GM18499 (cell line): Measurements from ENCODE around the gene ATXN1.

ENCODE experiments used
- ATAC-seq: cut with Tn5 transposase; IDR thresholded peaks from one replicate; pipeline ENCODE4 v1.9.1; 2021; ENCODE audit warnings: moderate number of reproducible peaks; ENCODE audit not compliant: insufficient read depth, unreplicated experiment

The ATXN1 gene

DNA sequence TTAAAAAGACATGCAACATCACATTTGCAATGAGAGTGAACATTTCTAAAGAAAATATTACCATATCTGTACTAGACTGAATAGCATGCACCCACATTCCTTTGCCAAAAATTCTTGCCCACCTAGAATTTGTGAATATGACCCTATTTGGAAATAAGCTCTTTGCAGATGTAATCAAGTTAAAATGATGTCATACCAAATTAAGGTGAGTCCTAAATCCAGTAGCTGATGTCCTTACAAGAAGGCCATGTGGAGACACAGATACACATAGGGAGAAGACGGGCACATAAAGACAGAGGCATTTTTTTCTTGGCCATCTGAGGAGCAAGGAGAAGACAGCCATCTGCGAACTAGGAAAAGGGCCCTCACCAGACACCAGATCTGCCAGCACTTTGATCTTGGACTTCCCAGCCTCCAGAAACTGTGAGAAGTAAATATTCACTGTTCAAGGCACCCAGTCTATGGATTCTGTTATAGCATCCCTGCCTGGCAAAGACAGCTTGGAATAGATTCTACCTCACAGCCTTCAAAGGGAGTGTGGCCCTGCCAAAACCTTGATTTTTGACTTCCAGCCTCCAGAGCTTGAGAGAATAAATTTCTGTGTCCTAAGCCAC lies 22.8 kb upstream of the ATXN1 start:
- no peak for ATAC-seq

DNA sequence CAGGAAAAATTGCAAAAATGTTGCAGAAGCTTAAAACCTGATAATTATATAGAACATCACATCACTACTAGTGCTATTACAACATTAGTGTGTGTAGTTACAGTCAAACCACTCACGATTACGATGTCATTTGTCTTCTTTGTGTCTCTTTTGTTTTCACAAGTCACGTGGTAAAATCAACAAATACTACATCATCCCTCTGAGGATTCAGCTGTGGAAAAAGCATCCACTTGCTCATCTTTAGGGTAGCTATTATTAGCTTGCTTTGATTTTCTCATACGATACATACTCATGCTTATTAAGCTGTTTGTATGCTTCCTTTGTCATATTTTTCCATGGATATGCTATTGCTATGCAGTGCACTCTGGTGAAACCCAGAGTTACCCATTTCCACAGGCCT lies 22.2 kb upstream of the ATXN1 start:
- ATAC-seq = no peak

DNA sequence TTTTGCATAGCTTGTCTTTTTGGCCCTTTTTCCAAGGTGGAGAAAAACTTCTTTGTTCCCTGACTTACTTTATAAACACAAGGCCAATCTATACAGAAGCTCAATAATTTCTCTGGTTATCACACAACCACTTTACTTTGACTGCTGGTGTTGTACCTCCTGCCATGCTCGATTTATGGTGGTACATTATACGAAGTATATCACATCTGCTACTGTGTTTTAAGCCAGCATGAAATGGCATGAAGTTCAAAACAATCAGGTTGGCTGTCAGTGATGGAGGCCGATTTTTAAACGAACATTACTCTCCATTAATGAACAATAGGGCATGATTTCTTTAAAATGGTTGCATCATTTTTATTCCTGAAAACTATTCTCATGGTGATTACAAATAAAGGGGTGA lies 21.0 kb upstream of the ATXN1 start:
- ATAC-seq = no peak

DNA sequence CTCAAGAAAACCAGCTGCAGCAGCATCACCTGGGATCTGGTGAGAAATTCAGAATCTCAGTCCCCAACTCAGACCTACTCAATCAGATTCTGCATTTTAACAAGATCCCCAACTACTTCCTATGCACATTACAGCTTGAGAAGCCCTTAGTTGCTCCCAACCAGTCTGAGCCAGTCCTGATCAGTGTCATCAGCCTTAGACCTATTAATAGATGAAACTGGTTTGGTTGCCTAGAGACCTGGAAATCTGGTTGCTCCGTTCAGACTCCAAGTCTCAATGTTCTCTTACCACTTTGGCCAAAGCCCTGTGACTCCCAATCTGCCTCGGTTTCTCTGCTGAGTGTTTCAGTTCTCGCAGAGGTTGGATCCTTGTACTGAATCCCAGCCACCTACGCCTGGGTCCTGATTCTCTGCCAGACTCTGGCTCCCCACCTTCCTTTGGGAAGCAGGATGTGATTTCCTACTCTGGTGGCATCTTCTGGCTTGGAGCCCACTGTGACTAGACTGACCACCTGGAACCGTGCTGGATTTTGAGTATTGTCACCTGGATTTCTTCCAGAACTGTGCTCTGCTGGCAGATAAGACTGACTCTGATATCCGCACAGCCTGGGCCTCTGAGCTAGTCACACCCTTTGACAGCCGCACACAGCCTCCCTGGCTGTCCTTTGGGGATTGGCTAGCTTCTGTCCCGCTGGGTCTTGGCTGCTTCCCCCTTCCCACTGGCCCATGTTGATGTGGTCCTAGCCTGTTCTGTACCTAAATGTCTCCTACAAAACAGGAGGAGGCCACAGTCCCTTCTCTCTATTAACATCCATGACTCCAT lies 20.3 kb upstream of the ATXN1 start:
- no peak for ATAC-seq

DNA sequence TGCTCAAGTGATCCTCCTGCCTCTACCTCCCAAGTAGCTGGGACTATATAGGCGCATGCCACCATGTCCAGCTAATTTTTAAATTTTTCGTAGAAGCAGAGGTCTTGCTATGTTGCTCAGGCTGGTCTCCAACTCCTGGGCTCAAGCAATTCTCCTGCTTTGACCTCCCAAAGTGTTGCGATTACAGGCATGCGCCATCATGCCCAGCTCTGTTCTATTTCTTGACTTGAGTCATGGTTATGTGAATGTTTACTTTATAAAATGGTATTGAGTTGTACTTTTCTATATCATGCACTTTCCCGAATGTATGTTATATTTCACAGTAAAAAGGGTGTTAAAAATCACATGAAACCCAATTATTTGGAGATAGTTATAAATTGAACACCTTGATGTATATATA lies 17.3 kb upstream of the ATXN1 start:
- ATAC-seq = no peak

DNA sequence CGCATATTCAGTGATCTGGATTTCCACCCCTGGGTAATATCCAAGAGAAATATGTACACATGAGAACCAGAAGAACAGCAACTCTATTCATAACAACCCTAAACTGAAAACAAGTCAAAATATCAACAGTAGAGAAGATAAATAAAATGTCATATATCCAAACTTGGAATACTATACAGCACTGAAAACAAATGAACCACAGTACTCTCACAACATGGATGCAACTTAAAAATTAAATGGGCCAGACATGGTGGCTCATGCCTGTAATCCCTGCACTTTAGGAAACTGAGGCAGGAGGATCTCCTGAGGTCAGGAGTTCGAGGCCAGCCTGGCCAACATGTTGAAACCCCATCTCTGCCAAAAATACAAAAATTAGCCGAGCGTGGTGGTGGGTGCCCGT lies 16.5 kb upstream of the ATXN1 start:
- ATAC-seq = no peak

DNA sequence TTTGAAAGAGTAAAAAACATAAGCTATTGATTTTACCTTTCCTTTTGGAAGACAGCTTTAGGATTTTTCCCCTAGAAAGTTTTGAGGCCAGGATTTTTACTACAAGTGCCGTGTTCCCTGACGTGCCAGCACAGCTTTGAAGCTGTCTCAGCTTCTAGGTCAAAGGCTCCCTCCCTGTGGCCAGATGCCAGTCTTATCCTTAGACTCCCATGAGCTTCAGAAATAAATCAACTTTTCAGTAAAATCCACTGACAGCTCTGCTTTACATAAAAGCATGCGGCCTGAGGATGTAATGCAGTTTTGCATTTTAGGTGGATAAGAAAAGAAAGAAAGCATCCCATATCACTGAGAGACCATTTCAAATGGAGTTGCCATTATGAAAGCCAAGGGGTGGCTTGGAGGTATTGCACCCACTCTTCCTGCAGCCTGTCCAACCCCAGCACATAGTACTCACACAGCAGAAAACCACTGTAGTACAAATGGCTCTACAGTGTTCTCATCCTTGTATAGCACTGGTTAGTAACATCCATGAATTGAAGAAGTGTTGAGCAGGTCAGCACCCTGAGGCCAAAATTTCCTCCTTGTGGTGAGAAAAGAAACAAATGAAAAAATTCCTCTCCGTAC lies 15.2 kb upstream of the ATXN1 start:
- ATAC-seq = no peak

DNA sequence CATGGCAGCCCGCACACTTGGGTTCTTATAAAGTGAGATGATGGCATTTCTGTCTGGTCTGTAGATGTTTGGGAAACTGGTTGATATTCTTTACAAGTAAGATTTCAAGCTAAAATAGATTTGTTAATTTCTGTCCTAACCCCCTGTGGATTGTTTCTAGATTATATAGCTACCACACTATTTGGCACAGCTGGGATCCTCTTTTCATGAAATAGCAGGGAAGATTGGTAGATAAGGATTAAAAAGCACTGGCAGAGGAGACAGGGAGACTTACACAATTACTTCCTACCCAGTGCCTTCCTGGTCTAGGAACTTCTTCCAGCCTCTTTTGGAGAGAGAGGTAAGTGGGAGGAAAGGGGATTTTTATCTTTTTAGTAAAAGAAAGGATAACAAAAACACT lies 13.2 kb upstream of the ATXN1 start:
- no peak for ATAC-seq

DNA sequence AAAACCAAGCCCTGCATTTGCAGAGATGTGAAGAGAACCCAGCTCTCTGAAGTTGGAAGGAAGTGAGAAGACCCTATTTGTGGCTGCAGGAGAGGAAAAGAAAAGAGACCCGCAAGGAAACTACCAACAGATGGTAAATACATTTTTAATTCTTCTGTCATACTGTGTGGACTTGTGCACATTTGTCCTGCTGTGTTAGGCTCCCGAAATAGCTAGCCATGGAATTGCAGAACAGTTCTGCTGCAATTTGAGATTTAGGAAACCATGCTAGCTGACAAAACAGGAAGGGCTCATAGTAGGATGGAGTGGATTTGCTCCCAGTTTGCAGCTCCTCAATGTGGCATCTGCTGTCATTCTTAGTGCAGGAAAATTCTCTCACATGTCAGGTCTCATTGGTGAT lies 12.1 kb upstream of the ATXN1 start:
- ATAC-seq = no peak

DNA sequence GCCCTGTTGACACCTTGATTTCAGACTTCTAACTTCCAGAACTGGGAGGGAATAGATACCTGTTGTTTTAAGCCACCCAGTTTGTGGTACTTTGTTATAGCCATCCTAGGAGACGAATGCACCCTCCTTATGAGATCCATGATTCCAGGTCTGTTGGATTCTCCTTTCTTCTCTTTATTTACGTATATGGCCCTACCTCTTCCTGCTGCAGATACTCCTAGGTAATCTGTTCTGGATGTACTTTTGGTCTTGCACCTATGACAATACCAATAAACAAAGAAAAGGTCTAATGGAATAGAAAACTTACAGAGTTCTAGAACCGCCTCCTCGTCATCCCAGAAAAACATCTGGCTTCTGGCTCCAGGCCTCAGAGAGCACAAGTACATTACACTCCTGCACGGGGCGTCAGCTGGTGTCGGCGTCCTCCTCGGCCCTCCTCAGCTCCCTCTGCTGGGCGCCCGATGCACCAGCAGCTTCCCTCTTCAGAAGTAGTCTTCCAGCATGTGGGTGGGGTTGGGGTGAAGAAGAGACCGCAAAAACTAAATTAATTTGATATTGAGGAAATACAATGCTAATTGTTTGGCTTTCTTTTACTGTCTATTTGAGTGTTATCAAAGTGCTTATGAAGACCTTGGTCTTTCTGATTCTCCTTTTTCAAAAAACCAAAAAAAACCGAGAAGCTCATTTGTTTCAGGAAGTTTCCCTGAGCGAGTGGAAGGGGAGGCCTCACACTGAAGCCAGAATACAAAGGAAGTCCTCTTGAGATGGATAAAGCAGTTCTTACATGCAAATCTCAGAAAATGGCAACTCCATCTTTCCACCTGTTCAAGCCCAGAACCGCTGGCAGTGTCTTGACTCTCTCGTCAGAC lies 9.7 kb upstream of the ATXN1 start:
- ATAC-seq = no peak

DNA sequence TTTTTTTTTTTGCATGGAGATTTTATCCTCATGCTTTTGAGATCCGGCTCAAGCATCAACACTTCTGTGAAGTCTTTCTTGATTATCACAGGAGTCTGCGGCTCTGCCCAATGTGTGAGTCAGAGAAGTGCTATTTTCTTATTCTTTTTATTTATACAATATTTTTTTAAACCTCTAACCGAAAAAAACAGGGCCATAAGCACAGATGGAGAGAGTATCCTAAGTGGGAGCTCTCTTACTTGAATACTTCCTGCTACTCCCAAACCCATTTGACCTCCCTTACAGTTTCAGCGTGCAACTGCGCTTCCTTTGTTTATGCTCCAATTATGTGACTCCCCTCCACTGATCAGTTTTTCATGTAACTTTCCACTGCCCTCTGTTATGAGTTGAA lies 8.7 kb upstream of the ATXN1 start:
- no peak for ATAC-seq

DNA sequence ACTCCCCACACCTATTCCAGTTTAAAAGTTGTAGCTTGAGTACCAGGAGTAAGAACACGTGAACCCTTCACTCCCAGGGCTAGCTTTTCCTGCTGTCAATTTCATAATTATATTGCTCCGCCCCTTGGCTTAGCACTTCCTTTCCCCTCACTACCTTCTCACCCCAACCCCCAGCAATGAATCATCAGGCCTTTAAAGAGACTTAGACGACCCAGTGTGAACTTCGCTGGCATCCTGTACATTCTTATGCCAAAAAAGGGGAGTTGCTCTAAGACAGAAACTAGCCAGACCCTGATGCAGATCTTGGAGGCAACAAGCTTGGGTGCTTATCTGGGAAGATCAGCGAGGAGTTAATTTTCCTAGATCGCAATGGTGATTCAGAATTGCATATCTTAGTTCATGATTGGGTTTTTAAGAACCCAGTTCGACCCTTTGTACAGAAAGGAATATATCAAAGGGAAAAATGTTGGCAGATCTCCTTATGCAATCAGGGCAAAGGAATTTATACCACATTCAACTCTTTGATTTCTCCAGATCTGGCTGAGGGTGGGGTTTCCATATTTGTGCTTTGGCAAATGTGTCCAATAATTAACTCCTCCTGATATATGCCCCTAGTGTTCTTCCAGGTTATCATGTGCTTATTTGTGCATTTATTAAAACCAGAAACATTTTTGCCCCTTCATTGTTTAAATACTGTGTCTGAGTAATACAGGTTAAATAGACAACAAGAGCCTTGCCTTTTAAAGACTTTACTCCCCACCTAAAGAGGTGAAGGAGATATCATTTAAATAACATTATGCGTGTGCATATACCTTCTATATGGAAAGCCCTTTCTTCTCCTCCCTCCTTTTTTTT lies 8.1 kb upstream of the ATXN1 start:
- no peak for ATAC-seq

DNA sequence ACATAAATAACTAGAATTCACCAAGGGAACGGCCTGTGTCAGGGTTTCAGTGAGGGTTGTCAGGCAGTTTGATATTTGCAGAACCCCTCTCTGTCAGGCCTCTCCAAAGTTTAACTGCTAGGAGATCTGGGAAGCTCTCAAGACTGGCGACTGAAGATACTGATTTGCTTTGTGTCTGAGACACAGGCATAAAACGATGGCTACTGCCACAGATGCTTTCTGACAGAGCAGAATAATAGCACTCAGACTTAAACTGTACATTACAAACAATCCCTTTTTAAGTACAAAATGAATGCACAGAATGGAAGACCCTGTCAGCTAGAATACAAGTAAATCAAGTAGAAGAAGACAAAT lies 7.2 kb upstream of the ATXN1 start:
- ATAC-seq = no peak

DNA sequence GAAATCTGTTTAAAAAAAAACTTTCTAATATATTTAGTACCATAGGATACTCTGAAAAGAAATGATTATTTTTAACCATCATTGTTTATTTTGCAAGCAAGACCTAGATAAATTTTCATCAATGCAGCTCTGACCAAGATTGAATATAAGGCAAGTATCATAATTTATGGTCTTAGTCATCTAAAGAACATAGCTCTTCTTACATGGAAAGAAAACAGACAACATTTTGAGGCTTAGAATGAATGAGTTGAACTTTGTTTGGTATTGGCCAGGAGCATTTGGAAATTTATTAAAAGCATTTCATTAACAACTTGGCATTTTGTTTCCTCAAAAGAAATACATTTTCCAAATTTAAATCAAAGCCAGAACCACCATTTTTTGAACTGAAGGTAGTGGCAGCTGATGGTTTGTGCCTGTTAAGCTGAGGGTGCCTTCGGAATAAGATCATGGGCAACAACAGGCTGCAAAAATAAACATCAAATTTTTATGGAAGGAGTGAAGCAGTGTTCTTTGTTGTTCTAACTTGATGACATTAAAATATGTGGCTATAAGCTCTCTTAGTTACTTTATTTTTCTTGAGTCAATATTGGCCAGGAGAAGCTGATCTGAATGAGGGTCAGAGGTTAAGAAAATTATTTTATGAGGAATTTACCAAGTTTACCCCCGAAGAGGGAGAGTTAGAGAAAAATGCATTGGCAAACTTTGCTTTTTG lies 6.7 kb upstream of the ATXN1 start:
- ATAC-seq = no peak

DNA sequence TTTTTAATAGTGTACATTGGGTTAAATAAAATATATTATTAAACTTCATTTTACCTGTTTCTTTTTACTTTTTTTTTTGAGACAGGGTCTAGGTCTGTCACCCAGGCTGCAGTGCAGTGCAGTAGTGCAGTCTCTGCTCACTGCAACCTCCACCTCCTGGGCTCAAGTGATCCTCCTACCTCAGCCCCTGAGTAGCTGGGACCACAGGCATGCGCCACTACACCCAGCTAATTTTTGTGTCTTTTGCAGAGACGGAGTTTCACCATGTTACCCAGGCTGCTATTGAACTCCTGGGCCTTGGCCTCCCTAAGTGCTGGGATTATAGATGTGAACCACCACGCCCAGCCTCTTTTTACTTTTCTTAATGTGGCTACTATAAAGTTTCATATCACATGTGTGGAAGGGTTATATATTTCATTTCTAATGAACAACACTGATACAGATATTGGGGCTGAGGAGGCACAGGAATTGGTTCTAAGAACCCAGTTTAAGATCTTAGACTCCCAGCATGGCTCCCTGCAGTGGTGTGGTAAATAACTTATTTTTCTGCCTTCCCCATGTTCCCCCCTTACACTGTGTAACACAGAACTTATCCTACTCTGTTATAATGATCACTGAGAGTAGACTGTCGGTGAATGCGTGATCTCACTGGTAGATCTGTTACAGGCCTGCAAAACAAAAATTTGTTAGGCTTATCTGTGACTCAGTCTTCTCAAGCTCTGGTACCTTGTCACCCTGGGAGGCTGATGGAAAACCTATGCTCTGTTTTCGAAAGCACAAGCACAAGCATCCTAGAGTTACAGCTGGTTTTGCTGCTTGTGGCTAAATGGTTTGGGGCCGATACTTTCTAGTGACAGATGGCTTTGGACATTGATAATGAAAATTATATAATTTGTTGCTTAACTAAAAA lies 5.8 kb upstream of the ATXN1 start:
- ATAC-seq = no peak

DNA sequence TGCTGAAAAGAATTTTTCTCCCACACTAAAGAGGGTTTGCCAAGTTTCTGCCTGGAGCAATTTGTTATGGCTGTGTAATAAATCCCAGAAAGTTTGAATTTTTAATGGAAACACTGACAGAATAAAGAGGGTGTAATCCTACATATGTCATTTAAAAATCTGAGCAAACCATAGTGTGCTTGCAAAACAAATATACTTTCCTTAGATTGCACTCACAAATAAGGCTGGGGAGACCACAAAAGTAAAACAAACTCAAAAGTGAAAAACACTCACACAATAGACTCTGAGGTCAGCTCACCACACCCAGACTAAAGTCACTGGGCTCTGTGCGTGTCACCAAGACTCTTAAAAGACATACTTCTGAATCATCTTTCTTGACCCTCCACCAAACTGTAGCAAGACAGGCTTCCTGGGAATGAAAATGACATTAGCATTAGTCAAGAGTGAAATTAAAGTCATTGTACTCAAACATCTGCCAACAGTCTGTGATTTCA lies 4.8 kb upstream of the ATXN1 start:
- ATAC-seq = no peak

DNA sequence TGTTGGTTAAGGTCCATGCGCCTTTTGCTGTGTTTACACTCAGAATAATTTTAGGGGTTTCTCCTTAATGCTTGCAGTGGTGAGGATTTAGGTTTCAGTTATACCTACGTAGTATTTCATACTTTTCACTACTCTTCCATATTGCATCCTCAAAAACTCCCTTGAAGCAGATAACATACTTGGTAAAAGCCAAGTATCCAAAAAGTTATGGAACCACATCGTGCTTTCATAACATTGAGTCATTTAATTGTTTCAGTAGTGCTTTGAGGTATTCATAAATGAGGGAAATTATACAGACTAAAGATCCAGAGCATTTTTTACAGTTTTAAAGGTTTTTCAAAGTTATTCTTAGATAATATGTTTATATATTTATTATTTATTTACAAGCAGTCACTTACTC lies 4.0 kb upstream of the ATXN1 start:
- ATAC-seq = no peak
